Mucosa of stomach (tissue), 1 donor: ENCODE results near the gene ARHGEF11.
"Not testable (repeated sequence)": the region's sequence is repeated elsewhere in the genome, so short reads cannot be mapped to it uniquely, and the experiment has no call there.

ENCODE experiments used
- H3K27me3 ChIP-seq: one replicate; pipeline ENCODE4 v1.7.0; 2013; ENCODE audit warnings: mild to moderate bottlenecking, low read length; ENCODE audit not compliant: control insufficient read depth, insufficient read depth
- H3K36me3 ChIP-seq: one replicate; pipeline ENCODE4 v1.7.0; 2013; ENCODE audit warnings: low read length; ENCODE audit not compliant: control insufficient read depth, insufficient read depth
- H3K4me1 ChIP-seq: one replicate; pipeline ENCODE4 v1.7.0; 2013; ENCODE audit warnings: mild to moderate bottlenecking, low read length; ENCODE audit not compliant: control insufficient read depth, insufficient read depth
- H3K4me3 ChIP-seq: one replicate; pipeline ENCODE4 v1.7.0; 2013; ENCODE audit warnings: low read length
- H3K9ac ChIP-seq: one replicate; pipeline ENCODE4 v1.7.0; 2013; ENCODE audit warnings: mild to moderate bottlenecking, low read length, moderate library complexity
- H3K9me3 ChIP-seq: one replicate; pipeline ENCODE4 v1.7.0; 2013; ENCODE audit warnings: mild to moderate bottlenecking, low read length, moderate library complexity; ENCODE audit not compliant: control insufficient read depth
- donor health status: Pancreatic carcinoma.

Gene ARHGEF11

GRCh38 chr1:156933136-156933535 lies 112.4 kb downstream of the ARHGEF11 start:
- peaks cover 4% of the 10 kb centered on the region for H3K36me3 ChIP-seq
- no peaks in the 10 kb centered on the region for H3K9me3 ChIP-seq
- H3K4me1 ChIP-seq = peaks cover 7% of the 10 kb centered on the region
- H3K27me3 ChIP-seq = peaks cover 20% of the 10 kb centered on the region
- no peak overlapping the region for H3K9ac ChIP-seq
- no peak overlapping the region for H3K4me3 ChIP-seq

DNA sequence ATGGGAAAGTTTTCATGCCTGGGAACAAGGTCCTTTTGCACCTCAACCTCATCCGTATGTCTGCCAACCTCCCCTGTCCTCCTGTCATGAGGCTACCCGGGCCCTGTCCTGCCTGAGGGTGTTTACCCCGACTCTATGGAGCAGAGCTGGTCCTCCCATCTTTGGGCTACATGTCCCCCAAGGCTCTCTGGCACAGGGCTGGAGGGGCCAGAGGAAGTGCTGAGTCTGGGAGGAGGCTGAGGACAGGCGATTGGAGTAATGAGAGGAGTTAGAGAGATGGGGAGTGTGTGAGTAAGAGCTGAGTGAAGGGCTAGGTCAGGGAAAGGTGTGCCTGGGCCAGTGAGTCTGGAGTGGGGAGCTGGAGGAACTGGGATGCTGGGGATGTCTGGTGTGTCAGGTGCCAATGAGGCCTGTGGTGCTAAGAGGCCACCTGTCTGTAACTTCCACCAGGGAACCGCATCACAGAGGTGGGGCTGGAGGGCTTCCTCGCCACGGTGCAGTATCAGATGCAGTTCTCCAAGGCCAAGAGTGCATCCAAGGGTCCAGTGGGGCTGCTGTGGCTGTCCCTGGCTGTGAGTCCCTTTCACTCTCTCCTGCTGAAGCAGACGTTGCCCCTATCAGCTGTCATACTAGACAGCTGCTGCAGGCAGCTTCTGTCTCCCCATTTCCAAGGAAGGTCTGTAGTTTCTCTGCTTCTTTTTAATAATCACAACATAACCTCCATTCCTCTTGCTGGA lies 113.4 kb downstream of the ARHGEF11 start:
- H3K9me3 ChIP-seq = no peaks in the 10 kb centered on the region
- peaks cover 4% of the 10 kb centered on the region for H3K36me3 ChIP-seq
- peaks cover 14% of the 10 kb centered on the region for H3K4me1 ChIP-seq
- no peak overlapping the region for H3K9ac ChIP-seq
- H3K4me3 ChIP-seq = no peak overlapping the region
- peaks cover 30% of the 10 kb centered on the region for H3K27me3 ChIP-seq

DNA sequence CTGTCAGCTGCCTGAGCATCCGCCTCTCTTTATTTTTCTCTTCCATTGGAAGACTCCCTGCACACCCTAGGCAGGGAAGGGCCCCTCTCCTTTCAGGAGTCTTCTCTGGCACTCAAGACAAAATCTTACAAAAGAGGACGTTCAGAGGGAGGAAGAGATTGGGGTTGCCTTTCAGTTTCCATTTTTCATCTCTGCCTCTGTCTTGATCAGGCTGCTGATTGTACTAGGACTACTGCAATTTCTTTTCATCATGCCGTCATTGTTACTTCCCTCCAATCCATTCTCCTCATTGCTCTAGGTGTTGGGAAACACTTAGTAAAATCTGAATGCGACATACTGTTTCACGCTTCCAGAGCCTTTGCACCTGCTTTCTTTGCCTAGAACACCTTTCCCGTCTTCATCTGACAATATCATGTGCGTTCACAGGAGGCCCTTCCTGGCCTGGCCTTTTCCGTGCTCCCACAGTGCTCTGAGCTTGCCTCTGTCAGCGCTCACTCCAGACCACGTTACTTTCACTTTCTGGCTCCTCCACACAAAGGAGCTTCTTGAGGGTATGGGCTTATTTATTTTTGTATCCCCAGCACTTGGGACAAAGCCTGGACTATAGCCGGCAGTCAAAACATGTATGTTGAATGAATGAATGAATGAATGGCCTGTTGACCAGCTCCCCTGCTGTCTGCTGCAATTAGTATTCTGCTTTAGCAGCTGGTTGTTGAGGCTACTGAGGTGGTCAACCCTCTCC lies 114.2 kb downstream of the ARHGEF11 start:
- peaks cover 38% of the 10 kb centered on the region for H3K27me3 ChIP-seq
- peaks cover 4% of the 10 kb centered on the region for H3K36me3 ChIP-seq
- no peak overlapping the region for H3K4me3 ChIP-seq
- no peaks in the 10 kb centered on the region for H3K9me3 ChIP-seq
- peak overlapping the region; percentile 3 for H3K9ac ChIP-seq
- H3K4me1 ChIP-seq = peaks cover 14% of the 10 kb centered on the region

DNA sequence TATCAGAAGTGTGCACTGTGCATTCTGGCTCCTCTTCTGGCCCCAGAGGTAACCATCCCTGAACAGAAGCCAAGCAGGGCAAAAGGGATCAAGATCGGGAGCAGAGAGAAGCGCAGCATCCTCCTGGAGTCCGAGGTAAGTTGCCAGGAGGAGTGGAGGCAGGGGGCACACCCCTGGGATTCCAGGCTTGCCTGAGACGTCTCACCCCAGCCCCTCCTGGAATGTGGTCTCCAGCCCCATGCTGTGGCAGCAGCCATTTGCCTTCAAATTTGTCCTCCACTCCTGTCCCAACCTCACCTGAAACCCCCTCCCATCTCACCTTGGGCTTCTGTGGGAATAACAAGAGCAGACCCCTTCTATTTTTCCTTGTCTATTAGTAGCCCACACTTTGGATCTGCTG lies 115.1 kb downstream of the ARHGEF11 start:
- Histone ChIP-seq H3K27me3 (peaks cover 45% of the 10 kb centered on the region), H3K9me3 (no peaks in the 10 kb centered on the region), H3K4me3 (no peak overlapping the region), H3K4me1 (peaks cover 14% of the 10 kb centered on the region), H3K9ac (no peak overlapping the region), H3K36me3 (peaks cover 4% of the 10 kb centered on the region)

DNA sequence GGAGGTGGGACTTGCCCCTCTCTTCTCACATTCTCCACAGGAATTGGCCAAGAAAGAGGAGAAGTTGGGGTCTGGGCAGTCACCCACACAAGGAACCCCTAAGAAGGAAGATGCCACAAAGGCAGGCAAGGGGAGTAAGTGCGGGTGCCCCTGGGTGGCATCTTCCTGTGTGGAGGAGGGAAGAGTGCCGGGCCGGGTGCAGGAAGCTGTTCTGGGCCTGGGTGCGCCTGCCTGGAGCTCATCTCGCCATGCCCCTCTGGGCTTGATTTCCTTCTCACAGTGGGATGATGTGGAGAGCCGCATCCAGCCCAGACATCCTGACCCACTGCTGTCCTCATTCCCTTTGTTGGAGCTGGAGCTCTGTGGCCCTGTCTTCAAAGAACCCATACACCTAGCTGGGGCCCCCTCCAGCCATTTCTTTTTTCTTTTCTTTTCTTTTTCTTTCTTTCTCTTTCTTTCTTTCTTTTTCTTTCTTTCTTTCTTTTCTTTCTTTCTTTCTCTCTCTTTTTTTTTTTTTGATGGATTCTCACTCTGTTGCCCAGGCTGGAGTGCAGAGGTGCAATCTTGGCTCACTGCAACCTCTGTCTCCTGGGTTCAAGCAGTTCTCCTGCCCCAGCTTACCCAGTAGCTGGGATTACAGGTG lies 115.8 kb downstream of the ARHGEF11 start:
- no peaks in the 10 kb centered on the region for H3K9me3 ChIP-seq
- H3K9ac ChIP-seq = no peak overlapping the region
- H3K4me1 ChIP-seq = peaks cover 14% of the 10 kb centered on the region
- H3K36me3 ChIP-seq = no peaks in the 10 kb centered on the region
- no peak overlapping the region for H3K4me3 ChIP-seq
- H3K27me3 ChIP-seq = peaks cover 53% of the 10 kb centered on the region

DNA sequence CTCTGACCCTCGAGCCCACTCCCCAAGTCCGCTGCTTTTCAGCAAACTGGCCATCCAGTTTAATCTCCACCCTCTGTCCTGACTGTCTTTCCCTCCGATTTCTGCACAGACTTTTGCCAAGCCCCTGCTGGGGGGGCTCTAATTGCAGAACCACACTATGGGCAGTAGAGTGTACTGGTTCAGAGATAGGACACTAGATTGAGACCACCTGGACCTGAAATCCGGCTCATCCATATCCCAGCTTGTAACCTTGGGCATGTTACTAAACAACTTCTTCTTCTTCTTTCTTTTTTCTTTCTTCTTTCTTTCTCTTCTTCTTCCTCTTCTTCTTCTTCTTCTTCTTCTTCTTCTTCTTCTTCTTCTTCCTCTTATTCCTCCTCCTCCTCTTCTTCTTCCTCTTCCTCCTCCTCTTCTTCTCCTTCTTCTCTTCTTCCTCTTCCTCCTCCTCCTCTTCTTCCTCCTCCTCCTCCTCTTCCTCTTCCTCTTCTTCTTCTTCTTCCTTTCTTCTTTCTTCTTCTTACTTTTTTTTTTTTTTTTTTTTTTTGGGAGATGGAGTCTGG lies 117.4 kb downstream of the ARHGEF11 start:
- H3K4me1 ChIP-seq = peaks cover 18% of the 10 kb centered on the region
- H3K27me3 ChIP-seq = peaks cover 69% of the 10 kb centered on the region
- no peak overlapping the region for H3K4me3 ChIP-seq
- no peak overlapping the region for H3K9ac ChIP-seq
- no peaks in the 10 kb centered on the region for H3K9me3 ChIP-seq
- H3K36me3 ChIP-seq = no peaks in the 10 kb centered on the region

DNA sequence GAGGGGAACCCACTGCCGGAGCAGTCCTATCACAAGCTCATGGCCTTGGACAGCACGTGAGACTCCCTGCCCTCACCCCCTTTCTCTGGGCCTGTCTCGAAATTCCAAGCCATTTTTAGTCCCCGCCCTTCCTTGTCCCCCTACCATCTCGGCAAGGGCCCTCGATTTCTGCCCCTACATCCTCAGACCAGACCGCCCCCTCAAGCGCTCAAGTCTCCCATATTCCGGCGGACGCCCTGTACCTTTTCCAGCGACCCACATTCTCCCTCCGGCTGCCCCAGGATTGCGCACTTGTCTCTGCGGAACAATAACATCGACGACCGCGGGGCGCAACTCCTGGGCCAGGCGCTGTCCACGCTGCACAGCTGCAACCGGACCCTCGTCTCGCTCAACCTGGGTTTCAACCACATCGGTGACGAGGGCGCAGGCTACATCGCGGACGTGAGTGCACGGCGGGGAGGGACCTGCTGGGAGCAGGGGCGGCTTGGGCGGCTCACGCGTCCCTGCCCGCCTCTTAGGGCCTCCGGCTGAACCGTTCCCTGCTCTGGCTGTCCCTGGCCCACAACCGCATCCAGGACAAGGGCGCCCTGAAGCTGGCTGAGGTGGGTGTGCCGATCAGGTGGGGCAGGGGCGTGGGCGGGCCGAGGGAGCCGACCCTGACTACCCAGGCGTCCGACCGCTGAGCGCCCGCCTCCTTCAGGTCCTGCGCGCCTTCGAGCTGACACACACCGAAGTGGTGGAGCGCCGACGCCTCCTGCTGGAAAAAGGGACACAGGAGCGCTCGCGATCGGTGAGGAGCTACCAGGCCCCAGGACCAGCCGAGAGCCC lies 118.1 kb downstream of the ARHGEF11 start:
- Histone ChIP-seq H3K9ac (no peak overlapping the region), H3K27me3 (peaks cover 76% of the 10 kb centered on the region), H3K36me3 (no peaks in the 10 kb centered on the region), H3K4me1 (peaks cover 18% of the 10 kb centered on the region), H3K9me3 (no peaks in the 10 kb centered on the region), H3K4me3 (no peak overlapping the region)

DNA sequence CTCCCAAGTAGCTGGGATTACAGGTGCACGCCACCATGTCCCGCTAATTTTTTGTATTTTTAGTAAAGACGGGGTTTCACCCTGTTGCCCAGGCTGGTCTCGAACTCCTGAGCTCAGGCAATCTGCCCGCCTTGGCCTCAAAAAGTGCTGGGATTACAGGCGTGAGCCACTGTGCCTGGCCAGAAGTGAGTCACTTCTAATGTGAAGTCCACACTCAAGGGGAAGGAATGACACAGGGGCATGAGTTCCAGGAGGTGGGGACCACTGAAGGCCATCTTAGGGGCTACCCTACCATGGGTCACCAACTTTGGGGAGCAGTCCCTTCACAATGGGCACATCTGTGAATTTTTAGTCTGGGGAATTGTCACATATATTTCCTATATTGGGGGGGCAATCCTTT lies 118.8 kb downstream of the ARHGEF11 start:
- H3K36me3 ChIP-seq, H3K4me3 ChIP-seq, H3K9ac ChIP-seq, H3K9me3 ChIP-seq: not testable (repeated sequence)
- Histone ChIP-seq H3K27me3 (peaks cover 83% of the 10 kb centered on the region), H3K4me1 (peaks cover 18% of the 10 kb centered on the region)

DNA sequence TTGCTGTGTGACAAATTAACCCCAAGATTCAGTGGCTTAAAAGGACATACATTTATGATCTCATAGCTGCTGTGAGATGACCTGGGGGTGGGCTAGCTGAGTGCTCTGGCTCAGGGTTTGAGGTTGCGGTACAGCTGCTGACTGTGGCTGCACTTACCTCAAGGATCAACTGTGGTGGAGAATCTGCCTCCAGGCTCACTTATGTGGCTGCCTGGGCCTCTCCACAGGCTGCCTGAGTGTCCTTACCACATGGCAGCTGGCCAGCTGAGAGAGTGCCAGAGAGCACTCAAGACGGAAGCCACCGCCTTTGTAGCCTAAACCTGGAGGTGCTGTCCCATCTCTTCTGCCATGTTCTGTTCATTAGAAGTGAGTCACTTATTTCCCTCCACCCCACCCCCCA lies 119.4 kb downstream of the ARHGEF11 start:
- Histone ChIP-seq H3K9ac (no peak overlapping the region), H3K4me1 (peaks cover 14% of the 10 kb centered on the region), H3K36me3 (no peaks in the 10 kb centered on the region), H3K27me3 (peaks cover 88% of the 10 kb centered on the region), H3K9me3 (no peaks in the 10 kb centered on the region), H3K4me3 (no peak overlapping the region)

DNA sequence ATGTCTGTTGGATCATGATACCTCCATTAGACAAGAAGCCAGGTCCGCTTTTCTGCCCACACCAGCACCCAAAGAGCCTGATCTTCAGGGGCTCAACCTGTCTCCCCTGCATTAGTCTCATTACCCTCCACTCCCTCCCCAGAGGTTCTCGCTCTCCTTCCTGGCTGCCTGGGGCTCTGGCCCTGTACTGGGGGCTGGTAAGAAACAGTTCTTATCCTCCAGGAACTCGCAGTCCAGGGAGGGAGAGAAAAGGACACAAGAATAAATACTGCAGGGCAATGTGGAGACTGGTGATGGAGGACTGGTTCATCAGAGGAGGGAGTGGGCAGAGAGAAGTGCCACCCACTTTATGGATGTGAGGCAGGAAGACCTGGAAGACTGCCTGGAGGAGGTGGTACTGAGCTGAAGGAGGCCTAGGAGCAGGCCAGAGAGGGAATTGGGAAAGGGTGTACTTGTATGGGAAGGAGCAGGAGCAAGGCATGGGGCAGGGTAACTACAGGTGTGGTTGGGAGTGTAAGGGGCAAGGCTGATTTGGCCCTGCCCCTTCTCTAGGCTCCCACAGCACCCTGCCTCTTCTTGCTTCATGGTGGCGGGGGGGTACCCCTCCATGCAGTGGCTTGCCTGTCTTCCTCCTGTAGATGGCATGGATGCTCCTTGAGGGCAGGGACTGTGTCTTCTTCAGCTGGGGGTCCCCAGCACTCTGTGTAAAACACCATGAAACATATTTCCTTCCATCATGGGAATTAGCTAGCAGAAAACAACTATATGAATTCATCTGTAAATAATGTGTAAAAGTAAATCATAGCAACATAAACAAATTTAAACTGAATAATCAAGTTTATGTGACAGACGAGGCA lies 120.2 kb downstream of the ARHGEF11 start:
- Histone ChIP-seq H3K27me3 (peaks cover 95% of the 10 kb centered on the region), H3K4me3 (no peak overlapping the region), H3K4me1 (peaks cover 15% of the 10 kb centered on the region), H3K9ac (no peak overlapping the region), H3K36me3 (no peaks in the 10 kb centered on the region), H3K9me3 (no peaks in the 10 kb centered on the region)
